22Rv1 (cell line): ENCODE data around the gene SLC35F1.

Experiments
- ZFX ChIP-seq: fragments of 450-650 bp; IDR thresholded peaks from 2 replicates; pipeline ENCODE4 v1.6.1; 2017; ENCODE audit warnings: antibody characterized with exemption, borderline replicate concordance
- TF ChIP-seq, protein P1 (sequence below): fragments of 450-650 bp; IDR thresholded peaks from 2 replicates; pipeline ENCODE4 v1.5.1; 2017; ENCODE audit warnings: mild to moderate bottlenecking

- TF ChIP-seq, protein P1, sequence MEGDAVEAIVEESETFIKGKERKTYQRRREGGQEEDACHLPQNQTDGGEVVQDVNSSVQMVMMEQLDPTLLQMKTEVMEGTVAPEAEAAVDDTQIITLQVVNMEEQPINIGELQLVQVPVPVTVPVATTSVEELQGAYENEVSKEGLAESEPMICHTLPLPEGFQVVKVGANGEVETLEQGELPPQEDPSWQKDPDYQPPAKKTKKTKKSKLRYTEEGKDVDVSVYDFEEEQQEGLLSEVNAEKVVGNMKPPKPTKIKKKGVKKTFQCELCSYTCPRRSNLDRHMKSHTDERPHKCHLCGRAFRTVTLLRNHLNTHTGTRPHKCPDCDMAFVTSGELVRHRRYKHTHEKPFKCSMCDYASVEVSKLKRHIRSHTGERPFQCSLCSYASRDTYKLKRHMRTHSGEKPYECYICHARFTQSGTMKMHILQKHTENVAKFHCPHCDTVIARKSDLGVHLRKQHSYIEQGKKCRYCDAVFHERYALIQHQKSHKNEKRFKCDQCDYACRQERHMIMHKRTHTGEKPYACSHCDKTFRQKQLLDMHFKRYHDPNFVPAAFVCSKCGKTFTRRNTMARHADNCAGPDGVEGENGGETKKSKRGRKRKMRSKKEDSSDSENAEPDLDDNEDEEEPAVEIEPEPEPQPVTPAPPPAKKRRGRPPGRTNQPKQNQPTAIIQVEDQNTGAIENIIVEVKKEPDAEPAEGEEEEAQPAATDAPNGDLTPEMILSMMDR: no peak
- no peak for TF ChIP-seq ZFX
Measured at GRCh38 chr6:118269659-118270058, 362.6 kb downstream of the SLC35F1 start.
